GM12875 (cell line): ENCODE results near the gene CRACR2B.

Source experiments
- H3K4me3 ChIP-seq: one replicate; pipeline ENCODE4 v1.5.1; 2011; ENCODE audit warnings: low read depth, low read length, control low read depth
- CTCF ChIP-seq: IDR thresholded peaks from 2 replicates; pipeline ENCODE4 v1.5.1; 2011; ENCODE audit warnings: low read depth, mild to moderate bottlenecking, control low read depth, inconsistent platforms, low read length, moderate library complexity, borderline replicate concordance; ENCODE audit not compliant: insufficient read depth

The CRACR2B gene

GRCh38 chr11:787084-787675 is 40.5 kb upstream of the CRACR2B start:
- TF ChIP-seq CTCF: no peak
- no peak overlapping the region for H3K4me3 ChIP-seq

GRCh38 chr11:788009-788640 is 39.6 kb upstream of the CRACR2B start:
- peak; percentile 17; the same call in 1 of the 2 replicates for TF ChIP-seq CTCF
- H3K4me3 ChIP-seq: no peak overlapping the region

DNA sequence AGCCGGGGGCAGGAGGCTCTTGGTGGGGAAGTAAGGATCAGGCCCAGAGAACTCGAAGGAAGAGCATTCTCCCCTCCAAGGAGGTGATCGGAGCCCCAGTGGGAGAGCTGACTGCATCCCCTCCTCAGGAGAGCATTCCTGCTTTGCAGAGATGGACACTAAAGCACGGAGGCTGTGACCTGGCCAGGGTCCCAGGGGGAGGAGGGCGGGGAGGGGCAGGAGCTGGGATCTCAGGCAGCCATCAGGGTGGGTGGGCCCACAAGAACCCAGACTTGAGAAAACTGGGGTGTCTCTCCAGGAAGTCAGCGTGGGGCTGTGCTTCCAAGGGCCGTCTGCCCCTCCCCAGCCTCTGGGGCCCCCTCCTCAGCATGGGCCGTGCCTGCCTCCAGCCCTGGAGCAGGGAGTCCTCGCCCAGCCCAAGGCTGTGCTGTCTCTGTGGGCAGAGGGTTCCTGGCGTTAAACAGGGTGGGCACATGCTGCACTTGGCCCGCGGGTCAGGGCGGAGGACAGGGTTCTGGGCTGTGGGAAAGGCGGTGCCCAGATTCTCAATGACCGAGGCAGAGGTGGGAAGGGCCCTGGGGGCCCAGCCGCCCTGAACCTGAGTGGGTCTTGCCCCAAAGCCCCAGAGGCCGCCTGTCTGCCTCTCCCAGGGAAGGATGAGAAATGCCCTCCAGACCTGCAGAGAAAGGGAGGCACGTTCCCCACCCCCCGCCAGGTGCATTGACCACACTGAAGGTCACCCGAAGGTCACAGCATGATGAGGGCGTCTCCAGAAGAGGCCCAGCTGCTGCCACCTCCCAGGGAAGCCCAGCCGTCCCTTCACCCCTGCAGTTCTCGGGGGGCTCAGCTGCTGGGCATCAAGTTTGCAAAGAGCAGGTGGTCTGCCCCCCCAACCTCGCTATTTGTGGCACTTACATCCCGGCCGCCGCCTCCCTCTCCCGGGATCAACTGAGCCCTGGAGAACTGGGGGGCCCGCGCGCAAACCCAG is 38.5 kb upstream of the CRACR2B start:
- TF ChIP-seq CTCF: no peak
- peak overlapping the region; percentile 49 for H3K4me3 ChIP-seq

DNA sequence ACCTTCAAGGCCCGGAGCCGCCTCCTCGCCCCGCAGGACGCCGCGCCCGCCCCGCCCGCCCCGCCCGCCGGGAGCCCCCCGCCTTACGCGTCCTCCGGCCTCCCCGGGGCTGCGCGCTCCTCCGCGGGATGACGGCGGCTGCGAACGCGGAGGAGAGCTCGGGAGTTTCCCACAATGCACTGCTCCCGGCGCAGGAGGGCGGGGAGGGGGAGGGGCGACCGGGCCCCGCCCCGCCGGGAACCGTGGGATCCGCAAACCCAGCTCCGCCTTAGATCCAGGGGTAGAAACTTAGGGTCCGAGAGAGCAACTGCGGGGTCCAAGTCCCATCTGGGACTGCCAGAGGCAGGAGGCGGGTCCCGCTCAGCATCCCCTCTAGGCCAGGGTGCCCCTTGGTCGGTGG is 37.8 kb upstream of the CRACR2B start, which contains the start of gene CEND1:
Gene CEND1 (minus strand): TSS at position 148 of the 400 bp plus-strand sequence. CDS start 1,514 bp downstream, outside the sequence.
- TF ChIP-seq CTCF: no peak
- H3K4me3 ChIP-seq: peak within 1 kb of the TSS; percentile 49

- H3K4me3 ChIP-seq: no peak overlapping the region
- TF ChIP-seq CTCF: no peak
Measured at GRCh38 chr11:790721-791564, 36.8 kb upstream of the CRACR2B start.

DNA sequence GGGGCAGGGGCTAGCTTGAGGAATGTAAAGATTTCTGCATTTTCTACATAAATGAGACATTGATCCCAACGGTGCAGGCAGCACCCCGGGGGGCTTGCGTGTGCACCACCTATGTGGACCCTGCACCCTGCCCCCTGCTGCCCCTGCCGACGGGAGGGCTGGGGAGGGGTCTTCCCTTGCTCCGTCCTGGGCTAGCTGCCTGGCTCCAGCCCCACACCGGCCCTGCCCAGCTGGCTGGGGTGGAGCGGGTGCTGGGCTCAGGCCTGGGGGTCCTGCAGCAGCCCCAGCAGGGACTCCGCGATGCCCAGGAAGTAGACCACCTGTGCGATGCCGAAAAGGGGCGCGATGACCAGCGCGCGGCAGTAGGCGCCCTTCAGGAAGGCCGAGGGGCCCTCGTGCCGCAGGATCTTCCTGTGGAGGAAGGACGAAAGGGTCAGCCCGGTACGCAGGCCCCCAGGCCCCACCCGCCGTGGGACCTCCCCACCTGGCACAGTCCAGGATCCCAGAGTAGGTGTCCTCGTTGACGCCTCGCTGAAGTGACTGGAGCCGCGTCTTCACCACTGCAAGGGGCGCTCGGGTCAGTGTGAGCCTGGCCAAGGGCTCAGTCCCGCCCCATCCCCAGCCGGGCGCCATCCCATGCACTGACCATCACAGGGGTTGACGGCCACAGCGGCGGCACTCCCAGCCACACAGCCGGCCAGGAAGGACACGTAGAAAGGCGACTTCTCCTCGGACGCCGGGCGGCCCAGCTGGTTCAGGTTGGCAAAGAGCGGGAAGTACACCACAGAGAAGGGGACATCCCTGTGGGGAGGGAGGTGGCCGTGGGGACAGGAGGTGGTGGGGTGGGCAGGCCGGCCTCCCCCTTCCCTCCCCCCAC is 35.8 kb upstream of the CRACR2B start:
- TF ChIP-seq CTCF: no peak
- no peak overlapping the region for H3K4me3 ChIP-seq
